ENCODE results near the gene COX6B2. TPM values are rescaled to one million over a fixed set of nuclear protein-coding genes. Genes with fewer than 3 reads are reported as not detected.
A peak's percentile ranks its signal among the peaks of the same experiment; 100 is the strongest.

The COX6B2 gene
- total RNA-seq, 1 donor from 2014 or later: 0.26 TPM

DNA sequence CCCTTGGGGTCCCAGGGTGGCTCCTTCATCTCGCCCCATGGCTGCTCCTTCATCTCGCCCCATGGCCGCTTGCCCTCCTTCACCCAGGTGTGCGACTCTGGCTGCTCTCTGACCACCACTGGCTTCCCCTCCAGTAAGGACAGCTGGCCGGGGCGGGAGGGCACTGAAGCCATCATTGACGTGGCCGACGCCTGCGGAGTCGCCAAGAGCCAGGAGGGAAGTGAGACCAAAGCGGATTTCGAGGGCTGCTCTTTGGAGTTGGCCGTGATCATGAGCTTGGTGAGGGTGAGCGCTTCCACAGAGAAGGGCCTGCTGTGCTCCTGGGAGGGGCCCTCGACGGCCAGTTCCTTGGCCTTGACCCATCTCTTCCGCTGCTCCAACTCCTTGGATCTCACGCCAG lies 4.0 kb upstream of the COX6B2 start:
- FAIRE-seq (no peak), DNase-seq (ENCODE audit: low read depth) (no peak)
- no peaks in the 10 kb centered on the region for H3K27me3 ChIP-seq (ENCODE audit: control insufficient read depth, insufficient read depth, low read length)
- TF ChIP-seq, protein P1, sequence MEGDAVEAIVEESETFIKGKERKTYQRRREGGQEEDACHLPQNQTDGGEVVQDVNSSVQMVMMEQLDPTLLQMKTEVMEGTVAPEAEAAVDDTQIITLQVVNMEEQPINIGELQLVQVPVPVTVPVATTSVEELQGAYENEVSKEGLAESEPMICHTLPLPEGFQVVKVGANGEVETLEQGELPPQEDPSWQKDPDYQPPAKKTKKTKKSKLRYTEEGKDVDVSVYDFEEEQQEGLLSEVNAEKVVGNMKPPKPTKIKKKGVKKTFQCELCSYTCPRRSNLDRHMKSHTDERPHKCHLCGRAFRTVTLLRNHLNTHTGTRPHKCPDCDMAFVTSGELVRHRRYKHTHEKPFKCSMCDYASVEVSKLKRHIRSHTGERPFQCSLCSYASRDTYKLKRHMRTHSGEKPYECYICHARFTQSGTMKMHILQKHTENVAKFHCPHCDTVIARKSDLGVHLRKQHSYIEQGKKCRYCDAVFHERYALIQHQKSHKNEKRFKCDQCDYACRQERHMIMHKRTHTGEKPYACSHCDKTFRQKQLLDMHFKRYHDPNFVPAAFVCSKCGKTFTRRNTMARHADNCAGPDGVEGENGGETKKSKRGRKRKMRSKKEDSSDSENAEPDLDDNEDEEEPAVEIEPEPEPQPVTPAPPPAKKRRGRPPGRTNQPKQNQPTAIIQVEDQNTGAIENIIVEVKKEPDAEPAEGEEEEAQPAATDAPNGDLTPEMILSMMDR (IDR thresholded peaks at IDR 0.05; ENCODE audit: insufficient read depth, low read length, severe bottlenecking): no peak
- H3K4me3 ChIP-seq (ENCODE audit: low read depth, low read length): no peak overlapping the region
- no peaks in the 10 kb centered on the region for H3K36me3 ChIP-seq (ENCODE audit: control insufficient read depth, insufficient read depth, low read length)

DNA sequence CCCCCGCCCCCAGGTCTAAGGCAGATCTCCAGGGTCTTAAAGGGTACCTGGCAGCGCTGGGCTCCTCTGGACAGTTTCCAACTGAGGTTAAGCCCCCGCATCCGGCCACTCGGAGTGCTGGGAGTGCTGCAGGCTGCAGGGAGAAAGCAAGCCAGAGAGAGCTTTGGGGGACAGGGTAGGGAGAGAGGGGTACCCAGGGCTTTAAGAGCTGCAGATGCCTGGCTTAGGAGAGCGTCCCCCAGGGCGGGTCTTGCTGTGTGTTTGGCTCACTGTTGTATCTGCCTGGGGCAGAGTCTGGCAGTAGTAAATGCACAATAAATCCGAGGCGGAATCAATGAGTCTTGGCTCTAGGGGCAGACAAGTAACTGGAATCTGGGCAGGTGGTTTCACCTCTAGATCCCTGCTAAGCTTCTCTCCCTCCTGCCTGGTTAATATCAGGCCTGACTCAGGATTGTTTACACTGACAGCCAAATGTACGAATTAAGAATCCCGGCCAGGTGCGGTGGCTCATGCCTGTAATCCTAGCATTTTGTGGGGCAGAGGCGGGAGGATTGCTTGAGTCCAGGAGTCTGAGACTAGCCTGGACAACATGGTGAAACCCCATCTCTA lies 798 bp upstream of the COX6B2 start:
- TF ChIP-seq, protein P1 (IDR thresholded peaks at IDR 0.05; ENCODE audit: insufficient read depth, low read length, severe bottlenecking): no peak
- H3K27me3 ChIP-seq (ENCODE audit: control insufficient read depth, insufficient read depth, low read length): peaks cover 4% of the 10 kb centered on the region
- DNase-seq (ENCODE audit: low read depth) (peak; percentile 86), FAIRE-seq (no peak)
- H3K36me3 ChIP-seq (ENCODE audit: control insufficient read depth, insufficient read depth, low read length): no peaks in the 10 kb centered on the region
- no peak overlapping the region for H3K4me3 ChIP-seq (ENCODE audit: low read depth, low read length)

DNA sequence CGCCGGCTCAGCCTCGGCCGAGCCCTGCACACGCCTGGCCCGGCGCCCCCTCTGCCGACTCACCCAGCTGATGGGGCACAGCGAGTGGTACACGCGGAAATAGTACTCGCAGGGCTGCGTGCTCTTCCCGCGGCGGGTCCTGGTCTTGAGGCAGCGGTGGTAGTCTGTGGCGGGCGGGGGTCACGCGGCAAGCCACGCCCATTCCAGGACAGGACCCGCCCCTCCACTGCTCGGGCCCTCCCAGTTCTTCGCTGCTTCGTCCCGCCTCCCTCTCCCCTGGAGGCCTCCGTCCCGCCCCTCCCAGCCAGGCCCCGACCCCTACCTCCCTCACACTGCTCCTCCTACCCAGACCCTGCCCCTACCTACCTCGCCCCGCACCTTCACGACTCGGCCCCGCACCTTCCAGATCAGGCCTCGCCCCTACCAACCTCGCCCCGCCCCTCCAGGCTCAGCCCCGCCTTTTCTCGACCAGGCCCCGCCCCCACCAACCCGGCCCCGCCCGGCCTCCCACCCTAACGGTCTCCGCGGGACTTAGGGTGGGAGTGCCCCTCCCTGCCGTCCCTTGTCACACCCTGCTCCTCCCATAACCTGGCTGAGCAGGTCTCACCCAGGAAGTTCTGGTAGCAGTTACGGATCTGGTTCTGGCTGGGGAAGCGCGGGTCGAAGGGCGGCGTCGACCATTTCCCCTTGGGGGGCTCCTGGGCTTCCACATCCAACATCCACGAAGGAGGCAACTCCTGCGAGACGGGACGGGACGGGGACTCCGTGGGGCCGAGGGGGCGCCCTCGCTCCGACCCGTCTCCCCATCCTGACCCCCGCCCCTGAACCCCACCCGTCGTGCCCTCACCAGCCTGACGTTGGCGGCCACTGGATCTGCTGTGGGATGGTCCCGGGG lies 469 bp downstream of the COX6B2 start:
- TF ChIP-seq, protein P1 (IDR thresholded peaks at IDR 0.05; ENCODE audit: insufficient read depth, low read length, severe bottlenecking): no peak
- FAIRE-seq: no peak
- peaks cover 4% of the 10 kb centered on the region for H3K27me3 ChIP-seq (ENCODE audit: control insufficient read depth, insufficient read depth, low read length)
- no peaks in the 10 kb centered on the region for H3K36me3 ChIP-seq (ENCODE audit: control insufficient read depth, insufficient read depth, low read length)
- peak; percentile 40 for DNase-seq (ENCODE audit: low read depth)
- peak overlapping the region; percentile 56 for H3K4me3 ChIP-seq (ENCODE audit: low read depth, low read length)

DNA sequence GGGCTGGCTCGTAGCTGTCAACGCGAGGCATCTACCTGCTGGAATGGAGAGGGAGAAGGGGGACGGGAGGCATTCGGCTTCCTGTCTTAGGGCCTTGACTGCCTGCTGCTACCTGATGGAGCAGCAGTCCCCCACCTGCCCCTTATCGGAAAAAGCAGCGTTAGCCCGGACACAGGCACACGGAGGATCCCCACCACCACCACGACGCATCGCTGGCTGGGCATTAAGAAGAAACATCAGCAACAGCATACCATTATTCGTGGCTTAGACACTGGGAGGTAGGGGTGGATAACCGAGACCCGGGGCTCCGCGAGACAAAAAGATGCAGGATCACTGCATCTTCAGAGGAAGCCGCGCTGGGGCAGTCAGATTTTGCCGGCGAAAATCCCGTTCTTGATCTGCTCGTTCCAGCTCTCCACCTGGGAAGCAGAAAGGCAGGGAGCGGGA lies 1.1 kb downstream of the COX6B2 start:
- H3K4me3 ChIP-seq (ENCODE audit: low read depth, low read length): peak overlapping the region; percentile 56
- TF ChIP-seq, protein P1 (IDR thresholded peaks at IDR 0.05; ENCODE audit: insufficient read depth, low read length, severe bottlenecking): no peak
- no peak for FAIRE-seq

DNA sequence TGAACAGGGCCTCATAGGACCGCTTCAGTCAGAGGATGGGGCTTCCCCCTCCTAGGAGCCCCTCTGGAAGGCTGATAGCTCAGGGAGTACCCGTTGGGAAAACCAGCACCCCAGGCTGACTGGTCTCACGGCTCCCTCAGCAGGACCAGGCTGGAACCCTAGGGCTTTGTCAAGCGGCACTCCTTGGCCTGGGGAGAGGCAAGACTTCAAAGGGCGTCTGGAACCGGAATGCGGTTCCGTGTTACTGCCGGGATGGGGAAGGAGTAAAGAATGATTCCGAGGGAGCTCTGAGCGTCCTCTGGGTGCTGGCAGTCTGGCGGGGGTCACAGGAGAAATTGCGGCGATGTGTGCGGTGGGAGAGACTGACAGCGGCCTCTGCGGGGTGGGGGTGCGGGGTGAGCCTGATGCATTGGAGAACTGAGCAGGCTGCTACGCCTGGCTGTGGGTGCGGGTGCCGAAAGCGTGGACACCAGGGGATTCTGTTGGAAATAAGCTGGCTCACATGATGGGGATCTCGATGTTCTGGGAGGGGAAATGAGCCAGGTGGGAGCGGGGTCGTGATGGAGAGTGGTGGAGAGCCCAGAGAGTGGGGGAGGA lies 1.9 kb downstream of the COX6B2 start:
- no peak for DNase-seq (ENCODE audit: low read depth)
- TF ChIP-seq, protein P1 (IDR thresholded peaks at IDR 0.05; ENCODE audit: insufficient read depth, low read length, severe bottlenecking): no peak
- H3K36me3 ChIP-seq (ENCODE audit: control insufficient read depth, insufficient read depth, low read length): no peaks in the 10 kb centered on the region
- no peak for FAIRE-seq
- no peak overlapping the region for H3K4me3 ChIP-seq (ENCODE audit: low read depth, low read length)
- H3K27me3 ChIP-seq (ENCODE audit: control insufficient read depth, insufficient read depth, low read length): peaks cover 4% of the 10 kb centered on the region

More for the DNA sequence above, 1.1 kb downstream of the COX6B2 start:
- peaks cover 4% of the 10 kb centered on the region for H3K27me3 ChIP-seq (ENCODE audit: control insufficient read depth, insufficient read depth, low read length)
- DNase-seq (ENCODE audit: low read depth): no peak
- no peaks in the 10 kb centered on the region for H3K36me3 ChIP-seq (ENCODE audit: control insufficient read depth, insufficient read depth, low read length)

Data from bronchial epithelial cell (primary cell).